Measurements from ENCODE around the gene RSPH10B.
"Not testable (repeated sequence)": the region's sequence is repeated elsewhere in the genome, so short reads cannot be mapped to it uniquely, and the experiment has no call there.

The RSPH10B gene

GRCh38 chr7:5892498-5892897, 78.0 kb downstream of the RSPH10B start:
- Mint-ChIP-seq H3K36me3 (no peaks in the 10 kb centered on the region), H3K4me1 (ENCODE audit: low read depth) (no peaks in the 10 kb centered on the region), H3K27ac (no peak overlapping the region), H3K4me3 (no peak overlapping the region), H3K27me3 (no peaks in the 10 kb centered on the region), H3K9me3 (ENCODE audit: low read depth) (no peaks in the 10 kb centered on the region)

- H3K9me3 Mint-ChIP-seq (ENCODE audit: low read depth); H3K27ac Mint-ChIP-seq; H3K4me1 Mint-ChIP-seq (ENCODE audit: low read depth); H3K36me3 Mint-ChIP-seq; H3K4me3 Mint-ChIP-seq; H3K27me3 Mint-ChIP-seq: not testable (repeated sequence)
Observed at GRCh38 chr7:5890244-5890643, 80.2 kb downstream of the RSPH10B start.

- H3K27ac Mint-ChIP-seq; H3K36me3 Mint-ChIP-seq; H3K9me3 Mint-ChIP-seq (ENCODE audit: low read depth); H3K27me3 Mint-ChIP-seq; H3K4me3 Mint-ChIP-seq; H3K4me1 Mint-ChIP-seq (ENCODE audit: low read depth): not testable (repeated sequence)
Observed at GRCh38 chr7:5888021-5888420, 82.5 kb downstream of the RSPH10B start.

- not testable (repeated sequence) for H3K4me1 Mint-ChIP-seq (ENCODE audit: low read depth); H3K4me3 Mint-ChIP-seq; H3K27ac Mint-ChIP-seq; H3K27me3 Mint-ChIP-seq; H3K36me3 Mint-ChIP-seq; H3K9me3 Mint-ChIP-seq (ENCODE audit: low read depth)
Observed at GRCh38 chr7:5884431-5884830, 86.1 kb downstream of the RSPH10B start.

GRCh38 chr7:5880106-5880505, 90.4 kb downstream of the RSPH10B start:
- not testable (repeated sequence) for H3K9me3 Mint-ChIP-seq (ENCODE audit: low read depth); H3K27ac Mint-ChIP-seq; H3K27me3 Mint-ChIP-seq; H3K4me3 Mint-ChIP-seq; H3K4me1 Mint-ChIP-seq (ENCODE audit: low read depth); H3K36me3 Mint-ChIP-seq

GRCh38 chr7:5879591-5879990, 90.9 kb downstream of the RSPH10B start:
- not testable (repeated sequence) for H3K4me1 Mint-ChIP-seq (ENCODE audit: low read depth); H3K27me3 Mint-ChIP-seq; H3K9me3 Mint-ChIP-seq (ENCODE audit: low read depth); H3K4me3 Mint-ChIP-seq; H3K36me3 Mint-ChIP-seq; H3K27ac Mint-ChIP-seq
